NB4 (cell line): Measurements from ENCODE around the gene TMEM204.

ENCODE experiments used
- MYC ChIP-seq: IDR thresholded peaks from 2 replicates; pipeline ENCODE4 v1.6.1; 2011; ENCODE audit warnings: low read depth, low read length
- POLR2A ChIP-seq: IDR thresholded peaks from 2 replicates; pipeline ENCODE4 v1.6.1; 2011; ENCODE audit warnings: mild to moderate bottlenecking; ENCODE audit not compliant: insufficient read length; ENCODE audit errors: extremely low read depth
- TF ChIP-seq, protein P1 (sequence below): IDR thresholded peaks from one replicate; pipeline ENCODE4 v1.5.1; 2012; ENCODE audit warnings: low read depth, low read length
- TF ChIP-seq, protein P2 (sequence below): IDR thresholded peaks from 2 replicates; pipeline ENCODE4 v1.6.1; 2011; ENCODE audit warnings: low read depth, low read length

DNA sequence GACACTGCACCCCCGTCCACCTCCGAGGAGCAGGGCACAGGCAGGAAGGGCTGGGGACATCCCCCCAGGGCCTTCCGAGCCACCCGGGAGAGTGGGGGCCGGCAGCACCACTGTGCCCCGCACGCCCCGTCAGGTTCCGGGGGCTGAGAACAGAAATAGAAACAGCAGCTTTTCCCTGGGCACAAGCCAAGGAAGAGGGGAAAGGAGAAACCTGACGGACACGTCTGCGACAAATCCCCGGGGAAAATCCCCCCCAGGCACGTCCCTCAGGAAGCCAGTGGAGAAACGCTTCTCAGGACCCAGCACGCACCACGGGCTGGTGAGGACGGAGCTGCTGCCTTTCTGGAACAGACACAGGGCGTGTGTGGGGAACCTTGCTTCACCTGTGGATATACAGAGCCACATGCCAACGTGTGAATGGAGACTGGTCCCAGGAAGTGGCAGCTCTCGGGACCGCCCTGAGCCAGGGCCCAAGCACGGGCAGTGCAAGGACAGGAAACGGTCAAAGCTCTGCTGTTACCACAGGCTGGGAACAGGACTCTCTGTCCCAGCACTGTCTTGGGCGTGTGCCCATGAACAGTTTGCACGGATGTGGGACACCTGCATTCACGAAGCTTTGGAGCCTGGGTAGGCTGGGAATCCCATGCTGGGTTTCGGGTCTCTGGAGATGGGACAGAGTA lies 1.2 kb upstream of the TMEM204 start:
- TF ChIP-seq, protein P1, sequence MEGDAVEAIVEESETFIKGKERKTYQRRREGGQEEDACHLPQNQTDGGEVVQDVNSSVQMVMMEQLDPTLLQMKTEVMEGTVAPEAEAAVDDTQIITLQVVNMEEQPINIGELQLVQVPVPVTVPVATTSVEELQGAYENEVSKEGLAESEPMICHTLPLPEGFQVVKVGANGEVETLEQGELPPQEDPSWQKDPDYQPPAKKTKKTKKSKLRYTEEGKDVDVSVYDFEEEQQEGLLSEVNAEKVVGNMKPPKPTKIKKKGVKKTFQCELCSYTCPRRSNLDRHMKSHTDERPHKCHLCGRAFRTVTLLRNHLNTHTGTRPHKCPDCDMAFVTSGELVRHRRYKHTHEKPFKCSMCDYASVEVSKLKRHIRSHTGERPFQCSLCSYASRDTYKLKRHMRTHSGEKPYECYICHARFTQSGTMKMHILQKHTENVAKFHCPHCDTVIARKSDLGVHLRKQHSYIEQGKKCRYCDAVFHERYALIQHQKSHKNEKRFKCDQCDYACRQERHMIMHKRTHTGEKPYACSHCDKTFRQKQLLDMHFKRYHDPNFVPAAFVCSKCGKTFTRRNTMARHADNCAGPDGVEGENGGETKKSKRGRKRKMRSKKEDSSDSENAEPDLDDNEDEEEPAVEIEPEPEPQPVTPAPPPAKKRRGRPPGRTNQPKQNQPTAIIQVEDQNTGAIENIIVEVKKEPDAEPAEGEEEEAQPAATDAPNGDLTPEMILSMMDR, result no peak
- no peak for TF ChIP-seq POLR2A
- TF ChIP-seq, protein P2, sequence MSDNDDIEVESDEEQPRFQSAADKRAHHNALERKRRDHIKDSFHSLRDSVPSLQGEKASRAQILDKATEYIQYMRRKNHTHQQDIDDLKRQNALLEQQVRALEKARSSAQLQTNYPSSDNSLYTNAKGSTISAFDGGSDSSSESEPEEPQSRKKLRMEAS, result no peak
- TF ChIP-seq MYC, result no peak
